Measurements from ENCODE around the gene IL19.

- TF ChIP-seq CTCF (conservative IDR thresholded peaks at IDR 0.05; ENCODE audit: low read length), result no peak
- TF ChIP-seq EZH2phosphoT487 (IDR thresholded peaks at IDR 0.05; ENCODE audit: borderline replicate concordance, low read depth, low read length), result no peak
Observed at GRCh38 chr1:206760590-206760989, 10.0 kb upstream of the IL19 start.

Data from OCI-LY7 (cell line).